GM10266 (cell line): Measurements from ENCODE around the gene SPAG8.

ENCODE experiments used
- DNase-seq: peaks from one replicate; pipeline ENCODE4 v3.0.0; 2012; ENCODE audit errors: extremely low spot score
- TF ChIP-seq, protein P1 (sequence below): IDR thresholded peaks from 2 replicates; pipeline ENCODE4 v1.5.1; 2012; ENCODE audit warnings: mild to moderate bottlenecking, low read depth; ENCODE audit not compliant: control insufficient read depth, insufficient read depth; ENCODE audit errors: missing control alignments

Gene SPAG8

DNA sequence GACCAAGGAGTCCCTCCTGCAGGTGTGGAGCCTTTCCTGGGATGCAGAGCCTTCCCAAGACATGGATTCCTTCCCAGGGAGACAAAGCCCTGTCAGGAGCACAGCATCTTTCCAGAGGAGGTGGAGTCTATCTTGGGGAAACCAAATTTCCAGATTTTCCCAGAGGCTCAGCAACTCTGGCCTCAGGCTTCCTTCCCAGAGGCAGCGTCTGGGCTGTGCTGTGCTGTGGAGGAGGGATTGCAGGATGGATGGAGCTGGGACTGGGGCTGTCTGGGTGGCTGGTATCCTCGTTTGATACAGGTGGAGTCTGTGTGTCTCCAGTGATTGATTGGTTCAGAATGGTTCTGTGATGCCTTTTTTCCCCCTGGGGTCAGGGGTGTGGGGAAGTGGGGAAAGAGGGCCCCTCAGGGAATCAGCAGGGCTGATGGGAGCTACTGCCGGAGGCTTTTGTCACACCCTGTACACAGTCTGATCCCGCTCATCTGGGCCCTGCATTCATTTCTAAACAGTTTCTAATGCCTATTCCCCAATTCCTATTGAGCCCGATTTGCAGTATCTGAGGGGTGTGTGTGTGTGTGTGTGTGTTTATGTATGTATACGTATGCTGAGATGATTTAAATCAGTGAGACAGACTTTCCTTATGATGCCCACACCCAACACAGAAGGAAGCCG is 42.2 kb upstream of the SPAG8 start:
- no peak for DNase-seq
- TF ChIP-seq, protein P1, sequence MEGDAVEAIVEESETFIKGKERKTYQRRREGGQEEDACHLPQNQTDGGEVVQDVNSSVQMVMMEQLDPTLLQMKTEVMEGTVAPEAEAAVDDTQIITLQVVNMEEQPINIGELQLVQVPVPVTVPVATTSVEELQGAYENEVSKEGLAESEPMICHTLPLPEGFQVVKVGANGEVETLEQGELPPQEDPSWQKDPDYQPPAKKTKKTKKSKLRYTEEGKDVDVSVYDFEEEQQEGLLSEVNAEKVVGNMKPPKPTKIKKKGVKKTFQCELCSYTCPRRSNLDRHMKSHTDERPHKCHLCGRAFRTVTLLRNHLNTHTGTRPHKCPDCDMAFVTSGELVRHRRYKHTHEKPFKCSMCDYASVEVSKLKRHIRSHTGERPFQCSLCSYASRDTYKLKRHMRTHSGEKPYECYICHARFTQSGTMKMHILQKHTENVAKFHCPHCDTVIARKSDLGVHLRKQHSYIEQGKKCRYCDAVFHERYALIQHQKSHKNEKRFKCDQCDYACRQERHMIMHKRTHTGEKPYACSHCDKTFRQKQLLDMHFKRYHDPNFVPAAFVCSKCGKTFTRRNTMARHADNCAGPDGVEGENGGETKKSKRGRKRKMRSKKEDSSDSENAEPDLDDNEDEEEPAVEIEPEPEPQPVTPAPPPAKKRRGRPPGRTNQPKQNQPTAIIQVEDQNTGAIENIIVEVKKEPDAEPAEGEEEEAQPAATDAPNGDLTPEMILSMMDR = no peak

- TF ChIP-seq, protein P1 = no peak
- DNase-seq = no peak
Measured at GRCh38 chr9:35852876-35853865, 41.1 kb upstream of the SPAG8 start.

GRCh38 chr9:35852267-35852815 is 40.3 kb upstream of the SPAG8 start:
- TF ChIP-seq, protein P1 = no peak
- DNase-seq = no peak

DNA sequence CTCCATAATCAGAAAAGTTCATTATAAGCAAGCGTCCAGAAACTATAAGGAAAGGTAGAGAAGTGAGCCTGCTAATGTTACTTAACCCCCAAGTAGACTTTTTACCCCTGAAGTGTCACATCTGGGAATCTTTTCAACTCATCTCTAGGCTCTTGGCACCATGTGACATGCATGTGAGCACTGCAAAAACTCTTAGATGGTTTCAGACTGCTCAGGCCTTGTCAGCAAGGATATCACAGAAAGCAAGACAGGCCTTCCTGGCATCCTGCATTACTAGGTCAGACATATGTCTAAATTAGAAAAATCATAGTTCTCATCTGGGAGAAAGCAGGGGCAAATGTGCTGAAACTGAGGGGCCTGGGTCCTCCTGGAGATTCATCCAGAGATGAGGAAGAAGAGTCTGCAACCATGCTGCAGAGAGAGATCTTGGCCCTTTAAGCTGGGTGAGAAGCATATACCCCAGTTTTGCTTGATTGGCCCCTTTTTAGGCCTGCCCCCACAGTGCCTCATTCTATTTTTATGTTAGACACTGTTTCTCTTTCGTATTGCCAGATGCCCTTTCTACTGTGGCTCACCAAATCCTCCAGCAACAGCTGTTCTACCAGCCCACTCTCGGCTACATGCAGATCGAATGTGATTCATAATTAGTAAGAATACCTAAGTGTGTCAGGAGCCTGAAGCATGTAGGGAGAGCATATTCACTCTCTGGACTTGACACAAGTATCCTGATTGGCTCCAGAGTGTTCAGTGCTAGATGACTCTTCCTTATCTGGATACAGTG is 35.9 kb upstream of the SPAG8 start:
- peak; percentile 89 for DNase-seq
- TF ChIP-seq, protein P1 = no peak

- no peak for DNase-seq
- TF ChIP-seq, protein P1 = no peak
Measured at GRCh38 chr9:35845824-35846771, 34.0 kb upstream of the SPAG8 start.
